Left lung (tissue), 10 donors: Measurements from ENCODE around the gene WDR90. TPM values are rescaled to one million over a fixed set of nuclear protein-coding genes. Genes with fewer than 3 reads are reported as not detected.

Source experiments
- ATAC-seq: fragments of 200-7000 bp; cut with Tn5 transposase; one replicate; pipeline ENCODE4 v1.9.1; 2020; ENCODE audit warnings: moderate library complexity
- DNase-seq, 4 donors: peaks; one replicate each; pipeline ENCODE4 v3.0.0-alpha.2; 2013 to 2020
- H3K27ac ChIP-seq, 2 donors: fragments of 200-600 bp; sonication (generic) in 1 of 2; one replicate each; pipeline versions ENCODE4 v1.5.0 to v1.8.0; 2020 to 2021
- H3K27me3 ChIP-seq, 2 donors: fragments of 200-600 bp; sonication (generic) in 1 of 2; one replicate each; pipeline versions ENCODE4 v1.5.0 to v1.8.0; 2020 to 2021
- H3K36me3 ChIP-seq, 2 donors: fragments of 200-600 bp; sonication (generic) in 1 of 2; one replicate each; pipeline versions ENCODE4 v1.5.0 to v1.8.0; 2020 to 2021
- H3K4me1 ChIP-seq, 2 donors: fragments of 200-600 bp; one replicate each; pipeline ENCODE4 v1.8.0; 2021
- H3K4me3 ChIP-seq, 2 donors: fragments of 200-600 bp; sonication (generic) in 1 of 2; one replicate each; pipeline versions ENCODE4 v1.5.0 to v1.8.0; 2020 to 2021; ENCODE audit warnings: mild to moderate bottlenecking in 1 of 2
- H3K9me3 ChIP-seq, 2 donors: fragments of 200-600 bp; sonication (generic) in 1 of 2; one replicate each; pipeline versions ENCODE4 v1.5.0 to v1.8.0; 2020 to 2021
- intact Hi-C, 2 donors: fragments of 100-400 bp; cut with DNase I; formaldehyde crosslinking; loops; one replicate each; pipeline versions ENCODE4 v1.11.2 to v1.14.2; 2022
- polyA plus RNA-seq, 6 donors: library from polyadenylated mRNA; unstranded; fragments of 120-200 nt; gene quantifications; one replicate each; pipeline ENCODE4 v1.2.1, GENCODE V29; 2013; ENCODE audit not compliant: insufficient read length in 6 of 6
- total RNA-seq, 2 donors: library from RNA; stranded (reverse); fragmentation: NEBNext Ultra II Directional; extraction: Animal tissue kit (Norgen Biotek cat#: 25700); gene quantifications; one replicate each; pipeline ENCODE4 v1.2.1, GENCODE V29; 2021
- TF ChIP-seq, protein P1 (sequence below), 2 donors: fragments of 200-600 bp; sonication (generic) in 1 of 2; IDR thresholded peaks; one replicate each; pipeline versions ENCODE4 v1.5.0 to v1.8.0; 2021; ENCODE audit warnings: antibody characterized with exemption in 2 of 2
- donor health status: DM: no; HTN: yes; CAD: no.
- donor health status: DM: no; HTN: no; CAD: no.

Gene WDR90
- total and polyA plus RNA-seq, 8 donors: 27.3 to 63.0 (median 41.4) TPM

DNA sequence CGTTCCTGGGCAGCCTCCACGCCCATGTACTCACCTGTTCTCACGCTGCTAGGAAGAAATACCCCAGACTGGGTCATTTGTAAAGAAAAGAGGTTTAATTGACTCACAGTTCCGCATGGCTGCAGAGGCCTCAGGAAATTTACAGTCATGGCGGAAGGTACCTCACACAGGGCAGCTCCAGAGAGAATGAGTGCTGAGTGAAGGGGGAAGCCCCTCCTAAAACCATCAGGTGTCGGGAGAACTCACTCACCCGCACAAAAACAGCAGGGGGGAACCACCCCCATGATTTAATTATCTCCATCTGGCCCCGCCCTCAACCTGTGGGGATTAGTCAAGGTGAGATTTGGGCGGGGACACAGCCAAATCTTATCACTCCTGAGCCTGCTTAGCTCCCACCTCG lies 41.1 kb upstream of the WDR90 start:
- peaks cover 0 to 6% of the 10 kb centered on the region in 2 donors for H3K9me3 ChIP-seq
- H3K27me3 ChIP-seq: no peaks in the 10 kb centered on the region
- peaks cover 0 to 9% of the 10 kb centered on the region in 2 donors for H3K4me1 ChIP-seq
- H3K4me3 ChIP-seq: no peak overlapping the region
- TF ChIP-seq, protein P1, sequence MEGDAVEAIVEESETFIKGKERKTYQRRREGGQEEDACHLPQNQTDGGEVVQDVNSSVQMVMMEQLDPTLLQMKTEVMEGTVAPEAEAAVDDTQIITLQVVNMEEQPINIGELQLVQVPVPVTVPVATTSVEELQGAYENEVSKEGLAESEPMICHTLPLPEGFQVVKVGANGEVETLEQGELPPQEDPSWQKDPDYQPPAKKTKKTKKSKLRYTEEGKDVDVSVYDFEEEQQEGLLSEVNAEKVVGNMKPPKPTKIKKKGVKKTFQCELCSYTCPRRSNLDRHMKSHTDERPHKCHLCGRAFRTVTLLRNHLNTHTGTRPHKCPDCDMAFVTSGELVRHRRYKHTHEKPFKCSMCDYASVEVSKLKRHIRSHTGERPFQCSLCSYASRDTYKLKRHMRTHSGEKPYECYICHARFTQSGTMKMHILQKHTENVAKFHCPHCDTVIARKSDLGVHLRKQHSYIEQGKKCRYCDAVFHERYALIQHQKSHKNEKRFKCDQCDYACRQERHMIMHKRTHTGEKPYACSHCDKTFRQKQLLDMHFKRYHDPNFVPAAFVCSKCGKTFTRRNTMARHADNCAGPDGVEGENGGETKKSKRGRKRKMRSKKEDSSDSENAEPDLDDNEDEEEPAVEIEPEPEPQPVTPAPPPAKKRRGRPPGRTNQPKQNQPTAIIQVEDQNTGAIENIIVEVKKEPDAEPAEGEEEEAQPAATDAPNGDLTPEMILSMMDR (IDR thresholded peaks at IDR 0.05): no peak
- H3K36me3 ChIP-seq: no peaks in the 10 kb centered on the region
- intact Hi-C loops: no loop called here
- DNase-seq (no peak), ATAC-seq (no peak)
- H3K27ac ChIP-seq: no peak overlapping the region

DNA sequence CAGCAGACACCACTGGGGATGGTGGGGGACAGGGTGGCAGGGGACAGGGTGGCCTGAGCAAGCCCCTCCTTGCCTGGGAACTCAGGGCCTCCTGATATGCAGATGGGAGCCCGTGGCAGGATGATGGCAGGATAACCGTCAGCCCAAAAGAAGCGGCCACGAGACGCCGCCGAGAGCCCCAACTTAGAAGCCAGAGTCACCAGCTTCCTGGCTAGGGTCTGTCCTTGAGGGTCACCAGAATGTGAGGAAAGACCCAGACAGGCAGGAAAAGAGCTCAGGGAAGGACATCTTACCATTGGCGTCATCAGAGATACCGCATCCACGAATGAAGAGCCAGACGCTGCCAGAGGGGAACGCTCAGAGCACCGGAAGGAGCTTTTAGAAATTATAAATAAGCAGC lies 39.8 kb upstream of the WDR90 start:
- intact Hi-C loops: no loop called here

DNA sequence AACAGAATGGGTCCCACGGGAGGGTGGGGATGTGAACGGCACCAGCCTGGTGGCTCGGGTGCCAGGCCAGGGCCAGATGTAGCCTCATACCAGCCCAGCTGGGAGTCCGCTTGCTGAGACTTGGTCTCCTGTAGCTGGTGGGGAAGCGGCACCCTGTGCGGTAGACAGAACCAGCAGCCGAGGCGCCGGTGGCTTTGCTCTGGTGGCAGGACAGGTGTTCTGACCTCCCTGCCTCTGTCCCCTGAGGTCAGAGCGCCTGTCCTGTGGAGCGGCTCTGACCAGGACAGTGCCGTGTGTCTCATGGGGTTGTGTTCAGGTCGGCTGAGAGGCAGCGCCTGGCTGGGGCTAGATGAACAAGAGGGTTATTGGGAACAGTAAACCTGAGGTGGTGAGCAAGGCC lies 39.2 kb upstream of the WDR90 start:
- TF ChIP-seq, protein P1 (IDR thresholded peaks at IDR 0.05): no peak
- no peak for ATAC-seq

More for the DNA sequence above, 39.8 kb upstream of the WDR90 start:
- H3K4me1 ChIP-seq: peaks cover 0 to 9% of the 10 kb centered on the region in 2 donors
- H3K36me3 ChIP-seq: no peaks in the 10 kb centered on the region
- no peak overlapping the region for H3K27ac ChIP-seq
- no peak overlapping the region for H3K4me3 ChIP-seq
- H3K9me3 ChIP-seq: peaks cover 0 to 6% of the 10 kb centered on the region in 2 donors
- H3K27me3 ChIP-seq: no peaks in the 10 kb centered on the region
- TF ChIP-seq, protein P1 (IDR thresholded peaks at IDR 0.05): no peak
- DNase-seq: no peak
- no peak for ATAC-seq

DNA sequence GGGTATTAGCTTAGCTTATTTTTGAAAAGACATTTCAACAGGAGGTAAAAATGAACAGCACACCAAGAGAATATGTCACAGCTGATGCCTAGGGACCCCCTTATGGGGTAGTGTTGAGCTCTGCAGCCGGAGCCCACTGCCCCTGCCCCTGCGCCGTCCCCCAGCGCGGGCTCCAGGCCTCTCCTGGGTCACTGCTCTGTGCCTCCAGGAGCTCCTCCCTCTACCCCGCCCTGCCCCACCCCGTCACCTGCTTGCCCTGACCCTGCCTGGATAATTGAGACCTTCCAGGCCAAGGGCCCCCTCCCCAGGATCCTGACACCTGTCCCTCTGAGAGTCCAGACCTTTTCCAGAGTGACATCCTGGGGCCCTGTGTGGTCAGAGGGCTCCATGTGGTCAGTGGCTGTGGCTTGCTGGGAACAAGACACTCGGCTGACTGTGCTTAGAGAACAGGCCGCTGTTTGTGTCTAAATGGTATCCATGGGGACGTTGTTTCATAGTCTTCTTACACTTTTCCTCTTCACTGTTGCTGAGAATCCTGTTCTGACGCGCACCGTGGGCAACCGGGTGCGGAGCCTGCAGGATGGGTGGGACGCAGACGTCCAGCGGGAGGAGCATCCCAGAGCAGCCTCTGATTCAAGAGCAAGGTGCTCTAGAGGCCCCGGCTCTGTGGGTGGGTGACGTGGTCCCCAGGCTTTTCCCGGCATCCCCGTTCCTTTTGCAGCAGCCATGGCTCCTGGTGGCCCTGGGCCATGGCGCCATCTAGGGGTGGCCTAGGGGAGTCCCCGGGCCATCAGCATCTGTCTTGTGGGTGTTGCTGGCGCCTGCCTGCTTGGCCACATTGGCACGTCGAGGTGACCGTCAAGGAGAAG lies 38.4 kb upstream of the WDR90 start:
- peaks cover 0 to 9% of the 10 kb centered on the region in 2 donors for H3K4me1 ChIP-seq
- H3K27ac ChIP-seq: no peak overlapping the region
- H3K4me3 ChIP-seq: no peak overlapping the region
- DNase-seq (peak in 1 of 4 donors; percentile 92), ATAC-seq (peak; percentile 96)
- no peaks in the 10 kb centered on the region for H3K27me3 ChIP-seq
- no peaks in the 10 kb centered on the region for H3K9me3 ChIP-seq
- intact Hi-C loops: no loop called here
- TF ChIP-seq, protein P1 (IDR thresholded peaks at IDR 0.05): peak; percentile 62 to 84
- no peaks in the 10 kb centered on the region for H3K36me3 ChIP-seq

More for the DNA sequence above, 39.2 kb upstream of the WDR90 start:
- no peaks in the 10 kb centered on the region for H3K27me3 ChIP-seq
- H3K27ac ChIP-seq: no peak overlapping the region
- no peaks in the 10 kb centered on the region for H3K36me3 ChIP-seq
- H3K4me3 ChIP-seq: no peak overlapping the region
- peak in 1 of 4 donors; percentile 72 for DNase-seq
- peaks cover 0 to 4% of the 10 kb centered on the region in 2 donors for H3K9me3 ChIP-seq
- H3K4me1 ChIP-seq: peaks cover 0 to 9% of the 10 kb centered on the region in 2 donors
- intact Hi-C loops: no loop called here

DNA sequence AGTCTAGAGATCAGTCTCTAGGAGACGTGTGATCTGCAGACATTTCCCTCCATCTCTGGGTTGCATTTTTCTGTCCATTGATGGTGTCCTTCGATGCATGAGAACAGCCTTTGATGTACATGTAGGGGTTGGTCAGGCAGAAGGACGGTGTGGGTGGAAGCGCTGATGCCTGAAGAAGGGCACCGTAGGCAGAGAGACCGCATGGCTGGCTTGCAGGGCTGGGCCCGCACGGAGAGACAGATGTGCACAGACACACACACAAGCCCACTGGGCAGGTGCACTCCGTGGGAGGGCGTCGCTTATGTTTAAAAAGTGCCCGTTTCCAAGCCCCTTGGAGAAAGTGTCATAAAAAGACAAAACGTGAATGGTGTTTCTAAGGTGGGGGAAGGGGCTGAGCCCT lies 34.0 kb upstream of the WDR90 start:
- Histone ChIP-seq H3K36me3 (peaks cover 0 to 12% of the 10 kb centered on the region in 2 donors), H3K27ac (no peak overlapping the region), H3K4me3 (no peak overlapping the region), H3K27me3 (no peaks in the 10 kb centered on the region), H3K4me1 (peaks cover 0 to 13% of the 10 kb centered on the region in 2 donors), H3K9me3 (no peaks in the 10 kb centered on the region)
- DNase-seq (no peak), ATAC-seq (no peak)
- intact Hi-C loops: no loop called here
- TF ChIP-seq, protein P1 (IDR thresholded peaks at IDR 0.05): no peak
